Liver (tissue), 9 donors: Measurements from ENCODE around the gene PSTPIP1. TPM values are rescaled to one million over a fixed set of nuclear protein-coding genes. Genes with fewer than 3 reads are reported as not detected.

ENCODE experiments used
- DNase-seq: peaks from one replicate; pipeline ENCODE4 v3.0.0-alpha.2; 2017; ENCODE audit warnings: low spot score
- H3K27ac ChIP-seq, 2 donors: one replicate each; pipeline ENCODE4 v1.7.0; 2013; ENCODE audit warnings: inconsistent platforms in 2 of 2, low read length in 2 of 2, control low read depth in 1 of 2, low read depth in 1 of 2, mild to moderate bottlenecking in 1 of 2
- H3K27me3 ChIP-seq, 4 donors: one replicate each; pipeline versions ENCODE4 v1.6.1 to v1.7.0; 2013; ENCODE audit warnings: low read length in 3 of 4, inconsistent platforms in 1 of 4, mild to moderate bottlenecking in 1 of 4, moderate library complexity in 1 of 4; ENCODE audit not compliant: control insufficient read depth in 4 of 4, insufficient read depth in 4 of 4
- H3K36me3 ChIP-seq, 4 donors: one replicate each; pipeline versions ENCODE4 v1.6.1 to v1.7.0; 2013; ENCODE audit warnings: low read length in 3 of 4, mild to moderate bottlenecking in 3 of 4, low read depth in 1 of 4, moderate library complexity in 1 of 4; ENCODE audit not compliant: control insufficient read depth in 4 of 4, insufficient read depth in 3 of 4
- H3K4me1 ChIP-seq, 4 donors: one replicate each; pipeline versions ENCODE4 v1.6.1 to v1.7.0; 2013; ENCODE audit warnings: low read length in 3 of 4, mild to moderate bottlenecking in 3 of 4, moderate library complexity in 1 of 4; ENCODE audit not compliant: control insufficient read depth in 4 of 4, insufficient read depth in 4 of 4
- H3K4me3 ChIP-seq, 3 donors: one replicate each; pipeline versions ENCODE4 v1.6.1 to v1.7.0; 2013; ENCODE audit warnings: low read length in 3 of 3, control low read depth in 1 of 3, low read depth in 1 of 3, mild to moderate bottlenecking in 1 of 3
- H3K9ac ChIP-seq, 2 donors: one replicate each; pipeline ENCODE4 v1.7.0; 2013; ENCODE audit warnings: low read length in 2 of 2, mild to moderate bottlenecking in 2 of 2, moderate library complexity in 2 of 2, control low read depth in 1 of 2, low read depth in 1 of 2
- H3K9me3 ChIP-seq, 4 donors: one replicate each; pipeline versions ENCODE4 v1.6.1 to v1.7.0; 2013; ENCODE audit warnings: low read length in 3 of 4; ENCODE audit not compliant: control insufficient read depth in 4 of 4
- ATF3 ChIP-seq: IDR thresholded peaks from 2 replicates; pipeline ENCODE4 v1.6.1; 2016; ENCODE audit warnings: antibody characterized with exemption
- CTCF ChIP-seq: fragments of 150-350 bp; IDR thresholded peaks from 2 replicates; pipeline ENCODE4 v1.5.1; 2017; ENCODE audit warnings: improper control_type of control experiment, low read depth, low read length; ENCODE audit not compliant: missing input control
- EGR1 ChIP-seq, 2 donors: IDR thresholded peaks; 2 replicates each; pipeline ENCODE4 v1.6.1; 2016 to 2018; ENCODE audit warnings: antibody characterized with exemption in 2 of 2, low read depth in 2 of 2
- FOXA1 ChIP-seq: IDR thresholded peaks from 2 replicates; pipeline ENCODE4 v1.6.1; 2016; ENCODE audit warnings: antibody characterized with exemption
- FOXA2 ChIP-seq: IDR thresholded peaks from 2 replicates; pipeline ENCODE4 v1.6.1; 2016; ENCODE audit warnings: antibody characterized with exemption
- GABPA ChIP-seq, 2 donors: IDR thresholded peaks in 1 of 2; conservative IDR thresholded peaks in 1 of 2; 2 replicates each; pipeline ENCODE4 v1.6.1; 2016; ENCODE audit warnings: antibody characterized with exemption in 2 of 2, mild to moderate bottlenecking in 1 of 2, moderate library complexity in 1 of 2
- HNF4A ChIP-seq, 2 donors: conservative IDR thresholded peaks; 2 replicates each; pipeline ENCODE4 v1.6.1; 2016; ENCODE audit warnings: antibody characterized with exemption in 2 of 2, mild to moderate bottlenecking in 2 of 2
- HNF4G ChIP-seq: IDR thresholded peaks from 2 replicates; pipeline ENCODE4 v1.6.1; 2016; ENCODE audit warnings: antibody characterized with exemption
- JUND ChIP-seq, 2 donors: IDR thresholded peaks; 2 replicates each; pipeline ENCODE4 v1.6.1; 2016; ENCODE audit warnings: antibody characterized with exemption in 2 of 2
- MAX ChIP-seq: IDR thresholded peaks from 2 replicates; pipeline ENCODE4 v1.6.1; 2016; ENCODE audit warnings: antibody characterized with exemption
- NR2F2 ChIP-seq: IDR thresholded peaks from 2 replicates; pipeline ENCODE4 v1.6.1; 2016; ENCODE audit warnings: antibody characterized with exemption
- RAD21 ChIP-seq, 2 donors: IDR thresholded peaks; 2 replicates each; pipeline ENCODE4 v1.6.1; 2016; ENCODE audit warnings: antibody characterized with exemption in 2 of 2, mild to moderate bottlenecking in 2 of 2
- REST ChIP-seq: IDR thresholded peaks from 2 replicates; pipeline ENCODE4 v1.6.1; 2016; ENCODE audit warnings: antibody characterized with exemption, mild to moderate bottlenecking
- RXRA ChIP-seq, 2 donors: IDR thresholded peaks; 2 replicates each; pipeline ENCODE4 v1.6.1; 2017 to 2018; ENCODE audit warnings: antibody characterized with exemption in 2 of 2, mild to moderate bottlenecking in 1 of 2
- SP1 ChIP-seq: IDR thresholded peaks from 2 replicates; pipeline ENCODE4 v1.6.1; 2018; ENCODE audit warnings: antibody characterized with exemption, mild to moderate bottlenecking
- TAF1 ChIP-seq: conservative IDR thresholded peaks from 2 replicates; pipeline ENCODE4 v1.6.1; 2016; ENCODE audit warnings: antibody characterized with exemption, mild to moderate bottlenecking
- YY1 ChIP-seq: IDR thresholded peaks from 2 replicates; pipeline ENCODE4 v1.6.1; 2016; ENCODE audit warnings: antibody characterized with exemption, mild to moderate bottlenecking
- ZBTB33 ChIP-seq: IDR thresholded peaks from 2 replicates; pipeline ENCODE4 v1.6.1; 2016; ENCODE audit warnings: antibody characterized with exemption
- WGBS: extraction: QIAGEN DNeasy Blood & Tissue Kit; methylation state at CpG from one replicate; pipeline ENCODE4 v1.1.7; 2013; 5-methylcytosine and 5-hydroxymethylcytosine counted together
- polyA plus RNA-seq, 2 donors: library from polyadenylated mRNA; stranded (reverse) in 1 of 2; unstranded in 1 of 2; fragments of 200-250 nt in 1 of 2; fragments of >200 nt in 1 of 2; fragmentation: Nextera tagmentation in 1 of 2; extraction: Ambion mirVana in 1 of 2; gene quantifications; one replicate each; pipeline versions ENCODE4 v1.2.1 to v1.2.3, GENCODE V29; 2013 to 2015
- total RNA-seq, 2 donors: library from RNA; depleted of rRNA; stranded (reverse); fragments of >200 nt; gene quantifications; one replicate each; pipeline ENCODE4 v1.2.3, GENCODE V29; 2014
- donor health status: healthy.
- donor health status: healthy.
- donor health status: healthy.
- donor health status: healthy.
- donor health status: healthy.

PSTPIP1 gene
- total and polyA plus RNA-seq, 4 donors = 1.1 to 4.6 (median 3.0) TPM

GRCh38 chr15:77004189-77004588, 9.3 kb downstream of the PSTPIP1 start:
- Histone ChIP-seq H3K9ac (no peak overlapping the region), H3K36me3 (no peaks in the 10 kb centered on the region), H3K4me3 (no peak overlapping the region), H3K4me1 (no peaks in the 10 kb centered on the region), H3K27me3 (no peaks in the 10 kb centered on the region), H3K27ac (no peak overlapping the region), H3K9me3 (no peaks in the 10 kb centered on the region)
- DNase-seq = no peak
- TF ChIP-seq JUND (IDR thresholded peaks at IDR 0.05) (no peak), FOXA2 (no peak), ZBTB33 (no peak), HNF4A (conservative IDR thresholded peaks at IDR 0.05) (no peak), SP1 (no peak), EGR1 (IDR thresholded peaks at IDR 0.05; ENCODE audit: low read depth in 2 of 2) (peak in 1 of 2 donors; percentile 25), YY1 (no peak), MAX (peak; percentile 31), GABPA (IDR thresholded peaks at IDR 0.05 in 1 of 2, conservative IDR thresholded peaks at IDR 0.05 in 1 of 2) (no peak), RAD21 (IDR thresholded peaks at IDR 0.05) (no peak)
- WGBS = 74% methylated on average over 4 of the region's 4 CpGs

GRCh38 chr15:77009176-77009575, 14.2 kb downstream of the PSTPIP1 start:
- Histone ChIP-seq H3K27me3 (no peaks in the 10 kb centered on the region), H3K4me1 (no peaks in the 10 kb centered on the region), H3K36me3 (no peaks in the 10 kb centered on the region), H3K4me3 (no peak overlapping the region), H3K27ac (no peak overlapping the region), H3K9me3 (no peaks in the 10 kb centered on the region), H3K9ac (no peak overlapping the region)
- no peak for DNase-seq
- 93% methylated on average over 6 of the region's 6 CpGs for WGBS
- TF ChIP-seq FOXA1 = no peak
- TF ChIP-seq REST = no peak
- no peak for TF ChIP-seq HNF4G
- no peak for TF ChIP-seq HNF4A (conservative IDR thresholded peaks at IDR 0.05)
- TF ChIP-seq GABPA (IDR thresholded peaks at IDR 0.05 in 1 of 2, conservative IDR thresholded peaks at IDR 0.05 in 1 of 2) = no peak
- TF ChIP-seq SP1 = no peak
- TF ChIP-seq CTCF = no peak
- no peak for TF ChIP-seq EGR1 (IDR thresholded peaks at IDR 0.05; ENCODE audit: low read depth in 2 of 2)
- no peak for TF ChIP-seq JUND (IDR thresholded peaks at IDR 0.05)
- no peak for TF ChIP-seq RAD21 (IDR thresholded peaks at IDR 0.05)
- TF ChIP-seq FOXA2 = no peak
- TF ChIP-seq NR2F2 = no peak
- no peak for TF ChIP-seq YY1
- no peak for TF ChIP-seq TAF1
- TF ChIP-seq RXRA (IDR thresholded peaks at IDR 0.05) = no peak
- TF ChIP-seq ATF3 = no peak
- TF ChIP-seq MAX = no peak
- TF ChIP-seq ZBTB33 = no peak
